NT2/D1 (cell line): ENCODE data around the gene DSCAM.

Experiments used
- DNase-seq: peaks from one replicate; pipeline ENCODE4 v3.0.0-alpha.2; 2011; ENCODE audit warnings: low read depth, low spot score
- H3K27me3 ChIP-seq: 2 replicates; pipeline ENCODE4 v1.6.0; 2011; ENCODE audit warnings: mild to moderate bottlenecking; ENCODE audit not compliant: insufficient read length, insufficient read depth
- H3K36me3 ChIP-seq: 2 replicates; pipeline ENCODE4 v1.6.1; 2011; ENCODE audit warnings: mild to moderate bottlenecking, low read length, mixed read lengths; ENCODE audit not compliant: insufficient read depth, insufficient read length
- H3K4me1 ChIP-seq: 2 replicates; pipeline ENCODE4 v1.5.1; 2011; ENCODE audit not compliant: insufficient read depth, insufficient read length
- H3K4me3 ChIP-seq: 2 replicates; pipeline ENCODE4 v1.5.1; 2011; ENCODE audit warnings: low read depth; ENCODE audit not compliant: insufficient read length
- H3K9ac ChIP-seq: 2 replicates; pipeline ENCODE4 v1.6.0; 2011; ENCODE audit warnings: low read depth; ENCODE audit not compliant: insufficient read length
- H3K9me3 ChIP-seq: 2 replicates; pipeline ENCODE4 v1.5.1; 2011; ENCODE audit warnings: mild to moderate bottlenecking, low read length; ENCODE audit not compliant: insufficient read depth
- SUZ12 ChIP-seq: IDR thresholded peaks from 2 replicates; pipeline ENCODE4 v1.6.1; 2011; ENCODE audit not compliant: insufficient read length, insufficient read depth; ENCODE audit errors: extremely low read depth
- YY1 ChIP-seq: IDR thresholded peaks from 2 replicates; pipeline ENCODE4 v1.6.1; 2011; ENCODE audit not compliant: insufficient read length, insufficient read depth
- ZNF274 ChIP-seq: IDR thresholded peaks from 2 replicates; pipeline ENCODE4 v1.6.1; 2011; ENCODE audit warnings: mild to moderate bottlenecking, low read depth, low read length

The DSCAM gene

DNA sequence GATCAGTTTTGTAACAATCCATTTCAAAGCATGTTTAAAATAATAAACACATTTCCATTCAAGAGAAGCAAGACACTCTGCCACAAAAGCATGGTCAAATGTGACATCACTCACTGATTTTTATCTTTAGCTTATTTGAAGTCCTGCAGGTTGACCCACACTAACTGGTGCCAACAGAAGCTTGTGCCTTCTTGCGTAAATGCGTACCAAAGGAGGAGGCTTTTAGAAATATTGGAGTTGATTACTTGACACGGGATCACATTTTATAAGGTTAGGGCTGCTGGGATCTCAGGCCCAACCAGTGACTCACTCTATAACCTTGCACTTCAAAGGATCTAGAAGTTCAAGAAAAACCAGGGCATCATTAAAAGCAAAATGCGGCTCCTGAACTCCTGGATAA lies 776.1 kb downstream of the DSCAM start:
- Histone ChIP-seq H3K36me3 (no peaks in the 10 kb centered on the region), H3K9me3 (no peaks in the 10 kb centered on the region), H3K4me3 (no peak overlapping the region), H3K27me3 (no peaks in the 10 kb centered on the region), H3K9ac (no peak overlapping the region), H3K4me1 (no peaks in the 10 kb centered on the region)
- TF ChIP-seq ZNF274 (no peak), SUZ12 (no peak), YY1 (no peak)
- DNase-seq = no peak

DNA sequence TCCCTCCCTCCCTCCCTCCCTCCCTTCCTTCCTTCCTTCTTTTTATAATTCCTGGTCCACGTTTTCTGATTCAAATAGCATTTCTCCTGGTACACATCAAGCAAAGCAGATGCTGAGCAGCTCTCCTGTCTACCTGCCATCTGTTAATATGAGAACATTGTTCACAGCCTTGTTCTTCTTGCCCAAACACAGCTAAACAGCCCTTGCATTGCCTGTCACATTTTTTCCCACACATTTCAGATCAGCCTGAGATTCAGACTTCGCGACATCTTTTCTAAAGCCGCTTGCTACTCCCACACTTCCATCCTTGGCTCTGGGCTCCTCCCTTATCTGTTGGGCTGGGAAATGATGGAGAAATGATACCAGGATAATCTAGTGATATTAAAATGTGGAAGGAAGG lies 779.2 kb downstream of the DSCAM start:
- TF ChIP-seq SUZ12 = no peak
- no peak for TF ChIP-seq YY1
- no peak for TF ChIP-seq ZNF274
- H3K4me1 ChIP-seq = no peaks in the 10 kb centered on the region
- no peak overlapping the region for H3K4me3 ChIP-seq
- no peaks in the 10 kb centered on the region for H3K36me3 ChIP-seq
- no peak for DNase-seq
- no peak overlapping the region for H3K9ac ChIP-seq
- H3K27me3 ChIP-seq = no peaks in the 10 kb centered on the region
- H3K9me3 ChIP-seq = no peaks in the 10 kb centered on the region

DNA sequence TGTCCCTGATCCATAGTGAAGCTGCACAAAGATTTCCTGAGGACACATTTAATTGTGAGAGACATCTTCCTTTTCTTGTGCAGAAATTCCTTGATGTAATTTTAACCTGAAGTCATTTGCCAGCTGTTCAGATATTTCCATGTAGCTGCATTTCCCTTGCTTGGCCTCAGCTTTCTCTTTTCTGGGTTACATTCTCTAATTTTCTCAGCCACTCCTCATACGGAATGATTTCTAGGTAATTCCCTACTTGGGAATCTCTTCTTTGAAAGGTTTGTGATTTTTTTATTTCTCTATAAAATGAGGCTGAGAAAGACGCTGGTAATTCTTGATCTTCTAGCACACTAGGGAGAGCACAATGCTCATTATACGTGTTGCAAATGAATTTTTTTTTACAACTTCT lies 780.7 kb downstream of the DSCAM start:
- no peaks in the 10 kb centered on the region for H3K27me3 ChIP-seq
- H3K36me3 ChIP-seq = no peaks in the 10 kb centered on the region
- no peak for TF ChIP-seq YY1
- no peak for TF ChIP-seq SUZ12
- TF ChIP-seq ZNF274 = no peak
- no peak overlapping the region for H3K9ac ChIP-seq
- H3K4me3 ChIP-seq = no peak overlapping the region
- no peak for DNase-seq
- H3K4me1 ChIP-seq = no peaks in the 10 kb centered on the region
- no peaks in the 10 kb centered on the region for H3K9me3 ChIP-seq

DNA sequence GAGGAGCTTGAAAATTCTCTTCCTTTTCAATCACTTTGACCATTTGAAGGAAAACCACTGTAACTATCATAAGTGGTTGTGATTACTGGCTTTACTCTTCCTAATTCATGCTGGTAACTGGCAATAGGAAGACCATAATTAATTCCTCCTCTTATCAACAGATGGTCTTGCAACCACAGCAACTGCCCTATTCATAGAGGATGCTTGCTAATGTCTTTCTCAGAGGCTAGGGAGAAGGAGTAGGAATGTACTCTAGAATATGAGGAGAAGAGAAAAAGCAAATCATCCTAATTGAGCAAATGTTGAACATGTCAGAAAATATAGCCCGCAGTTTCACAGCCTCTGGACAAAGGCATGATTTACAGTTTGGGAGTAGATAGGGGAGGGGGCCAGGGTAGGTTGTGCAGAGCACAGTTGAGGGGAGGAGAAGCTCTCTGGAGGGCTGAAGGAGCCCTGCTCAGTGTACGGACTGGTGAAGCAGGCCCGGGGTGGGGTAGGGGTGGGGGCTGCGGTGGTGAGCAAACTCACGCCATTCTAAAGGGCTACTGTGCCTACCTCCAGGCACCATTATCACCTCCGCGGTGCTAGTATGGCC lies 786.8 kb downstream of the DSCAM start:
- Histone ChIP-seq H3K36me3 (no peaks in the 10 kb centered on the region), H3K9me3 (no peaks in the 10 kb centered on the region), H3K27me3 (no peaks in the 10 kb centered on the region), H3K9ac (no peak overlapping the region), H3K4me1 (no peaks in the 10 kb centered on the region), H3K4me3 (no peak overlapping the region)
- no peak for DNase-seq
- no peak for TF ChIP-seq ZNF274

DNA sequence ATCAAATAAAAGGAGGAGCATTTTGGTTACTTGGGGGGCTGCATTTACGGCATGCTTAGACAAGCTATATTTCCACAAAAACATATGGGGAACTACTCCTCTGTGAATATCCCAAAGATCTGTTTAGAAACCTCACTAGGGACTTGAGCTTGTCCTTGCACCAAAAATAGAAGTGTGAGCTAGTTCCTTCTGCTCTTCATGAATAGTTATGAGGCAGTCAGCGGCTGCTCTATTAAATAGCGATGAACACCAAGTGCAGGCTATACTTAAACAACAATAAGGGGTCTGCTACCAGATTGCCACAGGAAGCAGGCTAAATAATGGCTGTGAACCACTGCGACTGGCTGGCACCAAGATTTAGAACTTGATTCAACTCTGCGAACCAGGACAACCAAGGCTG lies 789.6 kb downstream of the DSCAM start:
- no peak for TF ChIP-seq SUZ12
- TF ChIP-seq YY1 = no peak
- TF ChIP-seq ZNF274 = no peak
- Histone ChIP-seq H3K9me3 (no peaks in the 10 kb centered on the region), H3K4me1 (no peaks in the 10 kb centered on the region), H3K36me3 (no peaks in the 10 kb centered on the region), H3K9ac (no peak overlapping the region), H3K27me3 (no peaks in the 10 kb centered on the region), H3K4me3 (no peak overlapping the region)
- DNase-seq = no peak

DNA sequence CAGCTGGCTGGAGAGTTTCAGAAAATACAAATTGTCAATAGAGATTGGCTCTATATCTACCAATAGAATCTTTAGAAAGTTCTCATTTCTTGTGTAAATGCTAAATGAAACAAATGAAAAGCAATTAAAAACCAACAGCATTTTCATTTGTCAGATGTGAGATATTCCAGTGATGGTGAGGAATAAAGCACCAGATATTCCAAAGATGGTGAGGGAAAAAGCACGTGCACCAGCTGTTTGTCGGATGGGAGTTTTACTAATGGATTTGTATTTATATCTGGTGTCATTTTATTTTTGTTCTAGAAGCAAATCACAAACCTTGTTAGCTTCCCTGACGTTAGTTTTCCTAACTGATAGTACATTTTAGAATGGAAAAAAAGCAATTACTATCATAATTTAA lies 790.9 kb downstream of the DSCAM start:
- Histone ChIP-seq H3K36me3 (no peaks in the 10 kb centered on the region), H3K4me3 (no peak overlapping the region), H3K27me3 (no peaks in the 10 kb centered on the region), H3K9me3 (no peaks in the 10 kb centered on the region), H3K4me1 (no peaks in the 10 kb centered on the region), H3K9ac (no peak overlapping the region)
- DNase-seq = no peak
- TF ChIP-seq SUZ12 = no peak
- no peak for TF ChIP-seq YY1
- TF ChIP-seq ZNF274 = no peak

DNA sequence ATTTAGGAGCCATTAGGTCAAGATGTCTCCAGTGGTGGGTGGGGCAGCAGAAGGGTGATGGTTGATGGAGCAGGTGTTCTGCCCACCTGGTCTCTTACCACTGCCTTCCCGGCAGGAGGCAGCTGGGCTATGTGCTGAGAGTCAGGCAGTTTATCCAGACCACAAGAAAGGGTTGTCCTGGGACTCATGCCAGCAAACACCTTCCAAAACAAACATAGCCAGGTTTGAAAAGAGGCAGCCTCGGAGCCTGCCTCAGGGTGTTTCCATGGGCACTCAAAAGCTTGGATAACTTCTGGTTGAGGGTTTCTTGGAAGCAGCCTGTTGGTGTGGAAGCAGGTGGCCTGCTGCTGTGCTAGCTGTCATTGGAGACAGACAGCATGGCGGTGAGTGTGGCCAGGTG lies 792.6 kb downstream of the DSCAM start:
- peaks cover 4% of the 10 kb centered on the region for H3K4me1 ChIP-seq
- TF ChIP-seq SUZ12 (no peak), YY1 (no peak), ZNF274 (no peak)
- no peak overlapping the region for H3K4me3 ChIP-seq
- H3K9ac ChIP-seq = no peak overlapping the region
- DNase-seq = no peak
- no peaks in the 10 kb centered on the region for H3K9me3 ChIP-seq
- H3K36me3 ChIP-seq = no peaks in the 10 kb centered on the region
- H3K27me3 ChIP-seq = no peaks in the 10 kb centered on the region

DNA sequence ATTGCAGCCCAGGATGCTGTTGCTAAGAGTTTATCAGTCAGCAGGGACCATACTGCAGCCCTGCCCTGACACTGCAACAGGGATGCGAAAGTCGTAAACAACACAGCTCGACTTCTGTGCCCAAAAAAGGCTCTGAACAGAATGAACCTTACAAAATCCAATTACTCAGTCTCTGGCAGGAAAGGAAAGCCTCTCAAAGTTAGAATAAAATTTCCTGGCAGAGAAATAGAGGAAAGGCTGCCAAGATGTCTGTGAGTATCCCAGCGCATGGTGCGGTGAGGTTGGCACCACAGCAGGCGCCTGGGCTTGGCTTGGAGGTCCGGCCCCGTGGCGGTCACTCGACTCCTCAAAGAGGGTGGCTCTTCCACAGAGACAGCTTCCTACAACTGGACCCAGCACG lies 794.0 kb downstream of the DSCAM start:
- H3K9ac ChIP-seq = no peak overlapping the region
- H3K4me3 ChIP-seq = no peak overlapping the region
- H3K4me1 ChIP-seq = peaks cover 5% of the 10 kb centered on the region
- no peaks in the 10 kb centered on the region for H3K9me3 ChIP-seq
- DNase-seq = no peak
- TF ChIP-seq ZNF274 (no peak), YY1 (no peak), SUZ12 (no peak)
- H3K36me3 ChIP-seq = no peaks in the 10 kb centered on the region
- H3K27me3 ChIP-seq = no peaks in the 10 kb centered on the region
